GM19193 (cell line): Measurements from ENCODE around the gene TECTA.

Experiments used
- POLR2A ChIP-seq: IDR thresholded peaks from 4 replicates; pipeline ENCODE4 v1.6.1; 2011; ENCODE audit not compliant: insufficient read depth, insufficient read length; ENCODE audit errors: extremely low read depth

Gene TECTA

GRCh38 chr11:121141066-121141465, 40.0 kb downstream of the TECTA start:
- TF ChIP-seq POLR2A, result no peak

GRCh38 chr11:121143921-121144320, 42.9 kb downstream of the TECTA start:
- no peak for TF ChIP-seq POLR2A

DNA sequence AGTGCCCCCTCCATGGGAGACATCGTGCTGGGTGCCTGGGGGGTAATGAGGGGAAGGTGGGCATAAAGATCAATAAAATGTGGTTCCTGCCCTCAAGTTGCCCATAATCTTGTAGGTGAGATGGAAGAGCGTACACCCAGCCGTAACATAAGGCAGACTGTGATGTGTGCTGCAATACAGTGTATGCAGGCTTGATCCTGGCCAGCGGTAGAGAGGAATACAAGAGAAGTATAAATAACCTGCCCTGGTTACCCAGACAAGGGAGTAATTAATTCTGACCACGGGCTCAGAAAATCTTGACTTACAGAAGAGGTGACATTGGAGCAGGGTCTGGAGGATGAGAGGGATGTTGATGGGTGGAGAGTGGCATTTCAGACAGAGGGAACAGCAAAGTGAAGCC, 43.7 kb downstream of the TECTA start:
- TF ChIP-seq POLR2A, result no peak

GRCh38 chr11:121145826-121146225, 44.8 kb downstream of the TECTA start:
- TF ChIP-seq POLR2A, result no peak

DNA sequence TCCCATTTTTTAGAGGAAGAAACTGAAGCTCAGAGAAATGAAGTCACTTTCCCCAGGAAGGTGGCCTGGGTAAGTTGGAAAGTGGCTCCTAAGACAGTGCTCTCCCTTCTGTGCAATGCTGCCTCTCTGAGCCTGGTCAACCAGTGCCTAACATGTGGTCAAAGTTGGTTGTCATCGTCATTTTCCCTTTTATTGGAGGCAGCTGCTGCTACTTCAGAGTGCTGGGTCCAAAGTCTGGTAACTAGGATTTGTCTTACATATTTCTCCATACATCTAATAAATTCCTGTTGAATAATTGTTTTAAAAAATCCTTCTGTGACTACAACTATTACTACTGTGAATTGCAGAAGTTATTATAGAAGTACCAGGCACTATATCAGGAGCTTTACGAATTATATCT, 48.1 kb downstream of the TECTA start:
- TF ChIP-seq POLR2A, result no peak

DNA sequence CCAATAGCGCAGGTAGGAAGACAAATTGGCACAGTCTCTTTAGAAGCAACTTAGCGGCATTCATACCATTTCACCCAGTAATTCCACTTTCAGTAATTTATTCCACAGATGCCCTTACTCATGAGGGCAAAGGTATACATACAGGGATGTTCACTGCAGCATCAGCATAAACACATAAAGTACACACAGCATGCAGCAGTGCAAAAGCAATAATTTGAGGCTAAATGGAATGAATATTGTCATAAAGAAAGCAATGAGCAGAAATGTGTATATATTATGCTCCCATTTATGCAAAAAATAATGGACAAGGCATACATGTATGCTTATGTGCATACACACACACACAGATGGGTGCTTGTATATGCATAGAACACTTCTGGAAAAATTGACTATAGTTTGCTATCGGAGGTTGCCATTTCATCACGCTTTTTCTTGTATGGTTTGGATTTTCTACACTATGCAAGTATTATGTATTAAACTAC, 50.2 kb downstream of the TECTA start:
- TF ChIP-seq POLR2A, result no peak

- TF ChIP-seq POLR2A, result no peak
Observed at GRCh38 chr11:121152764-121153163, 51.7 kb downstream of the TECTA start.

- no peak for TF ChIP-seq POLR2A
Observed at GRCh38 chr11:121153472-121153871, 52.4 kb downstream of the TECTA start.

GRCh38 chr11:121154486-121155314, 53.7 kb downstream of the TECTA start:
- TF ChIP-seq POLR2A, result no peak

DNA sequence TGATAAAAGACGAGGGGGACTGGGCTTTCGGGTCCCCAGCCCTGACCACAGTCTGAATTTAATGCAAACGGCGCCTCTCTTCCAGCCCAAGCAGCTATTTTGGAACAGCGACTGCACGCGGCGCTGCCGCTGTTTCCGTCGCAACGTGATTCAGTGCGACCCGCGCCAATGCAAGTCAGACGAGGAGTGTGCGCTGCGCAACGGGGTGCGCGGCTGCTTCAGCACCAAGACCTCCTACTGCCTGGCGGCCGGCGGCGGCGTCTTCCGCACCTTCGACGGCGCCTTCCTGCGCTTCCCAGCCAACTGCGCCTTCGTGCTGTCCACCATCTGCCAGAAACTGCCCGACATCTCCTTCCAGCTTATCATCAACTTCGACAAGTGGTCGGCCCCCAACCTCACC, 56.7 kb downstream of the TECTA start:
- no peak for TF ChIP-seq POLR2A

DNA sequence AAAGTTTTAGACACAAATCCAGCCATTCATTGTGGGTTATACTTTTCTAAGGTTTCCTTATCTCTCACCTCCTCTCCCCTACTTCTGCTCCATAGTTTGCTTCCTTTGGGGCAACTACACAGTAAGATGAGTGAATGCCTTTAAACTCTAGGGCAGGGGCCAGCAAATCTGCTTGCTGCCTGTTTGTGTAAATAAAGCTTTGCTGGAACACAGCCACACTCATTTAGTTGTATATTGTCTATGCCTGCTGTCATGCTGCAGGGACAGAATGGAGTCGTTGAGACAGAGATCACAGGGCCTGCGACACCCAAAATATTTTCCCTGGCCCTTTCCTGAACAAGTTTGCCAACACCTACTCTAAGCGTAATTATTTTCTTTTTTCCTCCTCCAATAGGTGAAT, 58.7 kb downstream of the TECTA start:
- no peak for TF ChIP-seq POLR2A

- no peak for TF ChIP-seq POLR2A
Observed at GRCh38 chr11:121161349-121161917, 60.4 kb downstream of the TECTA start.

DNA sequence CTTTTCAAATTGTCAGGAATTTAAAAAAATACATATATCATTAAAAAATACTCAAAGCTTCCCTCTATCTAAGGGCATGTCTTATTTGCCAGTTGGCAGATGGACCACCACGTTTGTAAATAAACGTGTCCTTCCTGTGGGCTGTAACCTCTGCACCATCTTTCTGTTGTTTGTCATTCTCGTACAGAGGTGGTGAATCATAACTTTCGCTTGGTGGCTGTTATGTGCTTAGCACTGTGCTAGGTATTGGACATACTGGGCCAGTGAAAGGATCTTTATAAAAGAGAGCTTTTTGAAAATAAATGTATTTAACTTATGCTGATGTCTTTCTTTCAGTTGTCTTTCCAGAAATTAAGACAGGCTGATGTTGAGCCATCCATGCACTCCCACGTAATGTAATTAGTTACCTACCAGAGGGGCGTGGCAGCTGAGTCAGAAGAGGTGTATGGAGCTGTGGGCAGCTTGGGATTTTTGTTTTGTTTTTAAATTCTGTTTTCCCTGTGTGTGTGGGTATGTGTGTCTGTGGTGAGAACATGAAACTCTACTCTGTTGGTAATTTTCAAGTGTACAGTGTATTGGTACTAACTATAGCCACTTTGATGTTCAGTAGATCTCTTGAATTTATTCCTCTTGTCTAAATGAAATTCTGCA, 62.7 kb downstream of the TECTA start:
- no peak for TF ChIP-seq POLR2A

- TF ChIP-seq POLR2A, result no peak
Observed at GRCh38 chr11:121179306-121179705, 78.3 kb downstream of the TECTA start.

- no peak for TF ChIP-seq POLR2A
Observed at GRCh38 chr11:121180183-121180582, 79.1 kb downstream of the TECTA start.

DNA sequence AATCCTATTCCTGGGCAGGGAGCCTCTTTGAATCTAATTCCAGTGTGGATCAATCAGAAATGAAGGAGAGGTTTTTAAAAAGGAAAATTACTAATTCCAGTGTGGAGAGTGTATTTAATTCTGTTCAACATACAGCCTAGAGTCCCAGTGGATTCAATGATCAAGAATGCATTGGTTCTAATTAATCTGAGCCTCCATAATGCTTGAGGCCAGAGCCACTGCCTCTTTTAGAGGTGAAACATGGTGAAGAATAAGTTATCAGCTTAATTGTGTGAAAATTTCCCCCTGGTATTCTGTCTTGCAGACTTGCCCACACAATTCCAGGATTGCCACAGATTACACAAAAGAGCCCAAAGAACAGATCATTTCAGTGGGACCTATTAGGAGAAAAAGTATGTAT, 87.7 kb downstream of the TECTA start:
- no peak for TF ChIP-seq POLR2A
